Neural cell (in vitro differentiated cells): Measurements from ENCODE around the gene ARID1B.

Experiments
- POLR2AphosphoS5 ChIP-seq: IDR thresholded peaks from 2 replicates; pipeline ENCODE4 v1.6.1; 2012
- RAD21 ChIP-seq: fragments of 450-650 bp; conservative IDR thresholded peaks from 2 replicates; pipeline ENCODE4 v1.6.1; 2014; ENCODE audit warnings: antibody characterized with exemption, mild to moderate bottlenecking, moderate library complexity

DNA sequence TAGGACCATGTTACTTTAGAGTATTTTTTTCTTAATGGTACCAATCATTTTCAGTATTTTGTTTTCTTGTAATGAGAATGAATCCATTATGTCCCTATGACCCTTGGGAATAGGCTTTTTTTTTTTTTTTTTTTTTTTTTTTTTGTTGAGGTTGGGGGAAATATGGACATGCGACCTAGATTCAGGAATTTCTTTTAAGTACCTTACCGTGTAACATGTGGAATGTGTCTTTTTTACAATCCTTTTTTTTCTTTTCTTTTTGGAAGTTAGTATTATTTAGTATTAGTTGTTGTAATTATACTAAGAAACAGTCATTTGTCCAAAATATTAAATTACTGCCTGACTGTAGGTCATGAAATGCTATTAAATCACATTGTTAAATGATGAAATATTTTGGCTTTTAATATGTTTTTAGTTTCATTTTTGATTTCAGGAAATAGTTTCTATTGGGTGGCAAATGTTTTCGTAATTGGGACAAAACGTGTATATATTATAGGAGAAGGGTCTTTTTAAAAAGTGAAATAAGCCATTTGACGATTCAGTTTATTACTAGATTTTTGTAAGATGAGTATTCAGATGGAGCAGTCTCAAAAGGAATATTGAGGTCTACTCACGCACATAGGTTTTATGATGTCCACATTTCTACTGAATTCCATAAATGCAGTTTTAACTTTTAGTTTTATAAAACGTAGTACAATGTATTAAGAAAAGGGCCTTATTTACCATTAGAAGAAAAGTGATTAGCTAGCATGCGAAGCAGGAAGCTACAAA, 4.9 kb downstream of the ARID1B start:
- no peak for TF ChIP-seq POLR2AphosphoS5
- TF ChIP-seq RAD21, result no peak
